ENCODE data around the gene LHFPL3. TPM values are rescaled to one million over a fixed set of nuclear protein-coding genes. Genes with fewer than 3 reads are reported as not detected.

Gene LHFPL3
- total RNA-seq, 1 experiment from 2014 or later, result 0.83 TPM

DNA sequence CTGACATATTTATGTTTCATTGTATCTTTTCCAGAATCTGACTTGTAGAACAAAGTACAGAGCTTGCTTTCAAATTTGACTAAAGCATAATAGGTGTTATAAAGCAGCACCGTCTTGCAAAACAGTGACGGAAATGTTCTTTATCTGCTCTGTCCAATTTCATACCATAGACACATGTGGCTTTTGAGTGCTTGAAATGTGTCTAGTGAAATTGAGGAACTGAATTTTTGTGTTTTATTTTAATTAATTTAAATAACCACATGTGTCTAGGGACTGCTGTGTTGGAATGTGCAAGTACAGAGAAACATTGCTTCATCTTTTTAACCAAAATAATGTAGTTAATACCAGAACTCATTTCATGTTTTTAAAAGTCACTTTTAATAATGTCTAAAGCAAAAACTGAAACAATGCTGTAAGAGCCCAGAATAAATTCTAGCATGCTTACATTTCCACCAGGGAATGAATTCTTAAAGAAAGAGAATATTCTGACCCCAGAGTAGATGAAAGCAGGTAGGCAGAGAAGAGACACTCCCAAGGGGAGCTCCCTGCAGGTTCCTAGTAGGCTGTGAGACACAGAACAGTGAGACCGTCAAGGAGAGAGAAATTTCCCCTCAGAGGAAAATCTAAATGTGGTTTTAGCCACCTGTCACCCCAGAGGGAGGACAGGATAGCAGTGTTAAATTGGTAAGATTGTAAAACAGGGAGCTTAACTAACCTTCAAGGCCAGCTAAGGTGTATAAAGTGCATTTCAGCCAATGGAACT, 510.3 kb downstream of the LHFPL3 start (continued):
- TF ChIP-seq, protein P1, sequence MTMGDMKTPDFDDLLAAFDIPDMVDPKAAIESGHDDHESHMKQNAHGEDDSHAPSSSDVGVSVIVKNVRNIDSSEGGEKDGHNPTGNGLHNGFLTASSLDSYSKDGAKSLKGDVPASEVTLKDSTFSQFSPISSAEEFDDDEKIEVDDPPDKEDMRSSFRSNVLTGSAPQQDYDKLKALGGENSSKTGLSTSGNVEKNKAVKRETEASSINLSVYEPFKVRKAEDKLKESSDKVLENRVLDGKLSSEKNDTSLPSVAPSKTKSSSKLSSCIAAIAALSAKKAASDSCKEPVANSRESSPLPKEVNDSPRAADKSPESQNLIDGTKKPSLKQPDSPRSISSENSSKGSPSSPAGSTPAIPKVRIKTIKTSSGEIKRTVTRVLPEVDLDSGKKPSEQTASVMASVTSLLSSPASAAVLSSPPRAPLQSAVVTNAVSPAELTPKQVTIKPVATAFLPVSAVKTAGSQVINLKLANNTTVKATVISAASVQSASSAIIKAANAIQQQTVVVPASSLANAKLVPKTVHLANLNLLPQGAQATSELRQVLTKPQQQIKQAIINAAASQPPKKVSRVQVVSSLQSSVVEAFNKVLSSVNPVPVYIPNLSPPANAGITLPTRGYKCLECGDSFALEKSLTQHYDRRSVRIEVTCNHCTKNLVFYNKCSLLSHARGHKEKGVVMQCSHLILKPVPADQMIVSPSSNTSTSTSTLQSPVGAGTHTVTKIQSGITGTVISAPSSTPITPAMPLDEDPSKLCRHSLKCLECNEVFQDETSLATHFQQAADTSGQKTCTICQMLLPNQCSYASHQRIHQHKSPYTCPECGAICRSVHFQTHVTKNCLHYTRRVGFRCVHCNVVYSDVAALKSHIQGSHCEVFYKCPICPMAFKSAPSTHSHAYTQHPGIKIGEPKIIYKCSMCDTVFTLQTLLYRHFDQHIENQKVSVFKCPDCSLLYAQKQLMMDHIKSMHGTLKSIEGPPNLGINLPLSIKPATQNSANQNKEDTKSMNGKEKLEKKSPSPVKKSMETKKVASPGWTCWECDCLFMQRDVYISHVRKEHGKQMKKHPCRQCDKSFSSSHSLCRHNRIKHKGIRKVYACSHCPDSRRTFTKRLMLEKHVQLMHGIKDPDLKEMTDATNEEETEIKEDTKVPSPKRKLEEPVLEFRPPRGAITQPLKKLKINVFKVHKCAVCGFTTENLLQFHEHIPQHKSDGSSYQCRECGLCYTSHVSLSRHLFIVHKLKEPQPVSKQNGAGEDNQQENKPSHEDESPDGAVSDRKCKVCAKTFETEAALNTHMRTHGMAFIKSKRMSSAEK (CRISPR knock-in tag; IDR thresholded peaks at IDR 0.05; ENCODE audit: borderline replicate concordance), result no peak
- TF ChIP-seq, protein P2, sequence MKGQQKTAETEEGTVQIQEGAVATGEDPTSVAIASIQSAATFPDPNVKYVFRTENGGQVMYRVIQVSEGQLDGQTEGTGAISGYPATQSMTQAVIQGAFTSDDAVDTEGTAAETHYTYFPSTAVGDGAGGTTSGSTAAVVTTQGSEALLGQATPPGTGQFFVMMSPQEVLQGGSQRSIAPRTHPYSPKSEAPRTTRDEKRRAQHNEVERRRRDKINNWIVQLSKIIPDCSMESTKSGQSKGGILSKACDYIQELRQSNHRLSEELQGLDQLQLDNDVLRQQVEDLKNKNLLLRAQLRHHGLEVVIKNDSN (CRISPR knock-in tag; IDR thresholded peaks at IDR 0.05), result no peak
- TF ChIP-seq CREM (CRISPR knock-in tag; IDR thresholded peaks at IDR 0.05) (no peak), ZNF396 (CRISPR knock-in tag; IDR thresholded peaks at IDR 0.05; ENCODE audit: borderline replicate concordance) (no peak), NFE2L1 (CRISPR knock-in tag; IDR thresholded peaks at IDR 0.05) (no peak), TEAD4 (CRISPR knock-in tag; IDR thresholded peaks at IDR 0.05) (no peak), RELA (CRISPR knock-in tag; IDR thresholded peaks at IDR 0.05; ENCODE audit: borderline replicate concordance) (no peak), ZNF416 (CRISPR knock-in tag; IDR thresholded peaks at IDR 0.05) (no peak), ZBTB21 (CRISPR knock-in tag; IDR thresholded peaks at IDR 0.05; ENCODE audit: borderline replicate concordance) (no peak)
- TF ChIP-seq, protein P3, sequence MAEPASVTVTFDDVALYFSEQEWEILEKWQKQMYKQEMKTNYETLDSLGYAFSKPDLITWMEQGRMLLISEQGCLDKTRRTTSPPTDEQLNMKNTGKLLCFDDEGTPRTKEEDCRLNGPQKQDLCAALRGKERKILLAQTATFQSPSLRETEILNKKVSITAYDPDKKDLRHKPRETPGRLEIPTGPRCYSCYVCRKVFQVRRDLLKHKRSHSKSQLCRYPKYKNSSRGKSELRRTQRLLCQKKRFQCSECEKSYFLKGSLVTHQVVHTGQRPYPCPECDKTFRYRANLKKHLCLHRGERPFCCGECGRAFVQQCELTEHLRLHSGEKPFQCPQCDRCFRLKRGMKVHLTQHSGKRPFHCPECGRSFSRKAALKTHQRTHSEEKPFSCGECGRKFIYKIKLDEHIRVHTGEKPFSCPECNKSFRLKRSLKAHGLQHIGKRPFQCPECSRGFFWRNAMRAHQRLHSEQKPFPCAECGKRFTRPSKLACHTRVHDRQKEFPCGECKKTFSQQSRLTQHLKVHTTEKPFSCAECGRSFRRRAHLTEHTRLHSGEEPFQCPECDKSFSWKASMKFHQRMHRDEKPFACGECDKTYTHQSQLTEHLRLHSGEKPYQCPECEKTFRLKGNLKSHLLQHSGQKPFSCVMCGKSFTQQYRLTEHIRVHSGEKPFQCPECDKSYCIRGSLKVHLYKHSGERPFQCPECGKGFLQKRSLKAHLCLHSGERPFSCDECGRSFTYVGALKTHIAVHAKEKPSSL (CRISPR knock-in tag; conservative IDR thresholded peaks at IDR 0.05), result no peak
- TF ChIP-seq, protein P4, sequence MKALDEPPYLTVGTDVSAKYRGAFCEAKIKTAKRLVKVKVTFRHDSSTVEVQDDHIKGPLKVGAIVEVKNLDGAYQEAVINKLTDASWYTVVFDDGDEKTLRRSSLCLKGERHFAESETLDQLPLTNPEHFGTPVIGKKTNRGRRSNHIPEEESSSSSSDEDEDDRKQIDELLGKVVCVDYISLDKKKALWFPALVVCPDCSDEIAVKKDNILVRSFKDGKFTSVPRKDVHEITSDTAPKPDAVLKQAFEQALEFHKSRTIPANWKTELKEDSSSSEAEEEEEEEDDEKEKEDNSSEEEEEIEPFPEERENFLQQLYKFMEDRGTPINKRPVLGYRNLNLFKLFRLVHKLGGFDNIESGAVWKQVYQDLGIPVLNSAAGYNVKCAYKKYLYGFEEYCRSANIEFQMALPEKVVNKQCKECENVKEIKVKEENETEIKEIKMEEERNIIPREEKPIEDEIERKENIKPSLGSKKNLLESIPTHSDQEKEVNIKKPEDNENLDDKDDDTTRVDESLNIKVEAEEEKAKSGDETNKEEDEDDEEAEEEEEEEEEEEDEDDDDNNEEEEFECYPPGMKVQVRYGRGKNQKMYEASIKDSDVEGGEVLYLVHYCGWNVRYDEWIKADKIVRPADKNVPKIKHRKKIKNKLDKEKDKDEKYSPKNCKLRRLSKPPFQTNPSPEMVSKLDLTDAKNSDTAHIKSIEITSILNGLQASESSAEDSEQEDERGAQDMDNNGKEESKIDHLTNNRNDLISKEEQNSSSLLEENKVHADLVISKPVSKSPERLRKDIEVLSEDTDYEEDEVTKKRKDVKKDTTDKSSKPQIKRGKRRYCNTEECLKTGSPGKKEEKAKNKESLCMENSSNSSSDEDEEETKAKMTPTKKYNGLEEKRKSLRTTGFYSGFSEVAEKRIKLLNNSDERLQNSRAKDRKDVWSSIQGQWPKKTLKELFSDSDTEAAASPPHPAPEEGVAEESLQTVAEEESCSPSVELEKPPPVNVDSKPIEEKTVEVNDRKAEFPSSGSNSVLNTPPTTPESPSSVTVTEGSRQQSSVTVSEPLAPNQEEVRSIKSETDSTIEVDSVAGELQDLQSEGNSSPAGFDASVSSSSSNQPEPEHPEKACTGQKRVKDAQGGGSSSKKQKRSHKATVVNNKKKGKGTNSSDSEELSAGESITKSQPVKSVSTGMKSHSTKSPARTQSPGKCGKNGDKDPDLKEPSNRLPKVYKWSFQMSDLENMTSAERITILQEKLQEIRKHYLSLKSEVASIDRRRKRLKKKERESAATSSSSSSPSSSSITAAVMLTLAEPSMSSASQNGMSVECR (CRISPR knock-in tag; IDR thresholded peaks at IDR 0.05; ENCODE audit: borderline replicate concordance), result no peak

DNA sequence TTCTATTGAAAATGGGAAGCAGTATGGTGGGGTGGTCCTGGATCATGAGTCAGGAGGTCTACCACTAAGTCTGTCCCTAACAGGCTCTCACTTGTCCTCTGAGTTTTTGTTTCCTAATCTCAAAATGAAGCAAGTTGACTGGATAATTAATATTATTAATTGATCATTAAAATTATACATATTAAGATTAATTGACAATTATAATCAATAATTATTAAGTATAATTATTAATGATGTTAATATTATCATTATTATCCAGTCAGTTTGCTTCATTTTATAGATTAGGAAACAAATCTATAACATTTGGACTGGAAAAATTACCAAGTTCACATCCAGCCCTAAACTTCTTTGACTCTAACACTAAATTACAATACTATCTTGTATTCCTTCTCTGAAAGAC, 511.4 kb downstream of the LHFPL3 start:
- ChIA-PET CTCF (interaction anchor here (1.0 kb wide), 1 partner anchor 44 kb away, joined by 6 read pairs; no protein-coding TSS in a partner anchor), POLR2A (no interaction called here)
- H3K4me3 Mint-ChIP-seq, result no peak overlapping the region
- H3K27ac Mint-ChIP-seq, result no peak overlapping the region
- TF ChIP-seq HMGA2 (CRISPR knock-in tag; IDR thresholded peaks at IDR 0.05), result peak; percentile 94
- TF ChIP-seq NFATC4 (CRISPR knock-in tag; IDR thresholded peaks at IDR 0.05), result no peak
- DNase-seq (ENCODE audit: low spot score) (no peak), ATAC-seq (no peak)
- no peaks in the 10 kb centered on the region for H3K36me3 Mint-ChIP-seq
- H3K9me3 Mint-ChIP-seq, result no peaks in the 10 kb centered on the region
- no peaks in the 10 kb centered on the region for H3K27me3 Mint-ChIP-seq (ENCODE audit: low read depth)
- H3K4me1 Mint-ChIP-seq, result peaks cover 11% of the 10 kb centered on the region

Measured in WTC11 (cell line).